Fibroblast of lung (primary cell): ENCODE data around the gene FBXO9. TPM values are rescaled to one million over a fixed set of nuclear protein-coding genes. Genes with fewer than 3 reads are reported as not detected.

Source experiments
- DNase-seq, 2 donors: peaks; one replicate each; pipeline versions ENCODE4 v3.0.0 to v3.0.0-alpha.2; 2010; ENCODE audit warnings: low read depth in 2 of 2
- H2AFZ ChIP-seq: 2 replicates; pipeline ENCODE4 v1.5.1; 2012; ENCODE audit warnings: low read length, control low read depth, inconsistent platforms
- H3K27ac ChIP-seq: 2 replicates; pipeline ENCODE4 v1.5.1; 2011; ENCODE audit warnings: low read length, control low read depth; ENCODE audit not compliant: insufficient read depth
- H3K27me3 ChIP-seq: 2 replicates; pipeline ENCODE4 v1.5.1; 2011; ENCODE audit warnings: mild to moderate bottlenecking, low read length; ENCODE audit not compliant: control insufficient read depth, insufficient read depth
- H3K36me3 ChIP-seq: 2 replicates; pipeline ENCODE4 v1.5.1; 2011; ENCODE audit warnings: low read length; ENCODE audit not compliant: control insufficient read depth, insufficient read depth
- H3K4me1 ChIP-seq: 2 replicates; pipeline ENCODE4 v1.5.1; 2011; ENCODE audit warnings: low read length; ENCODE audit not compliant: control insufficient read depth, insufficient read depth; ENCODE audit errors: extremely low read depth
- H3K4me2 ChIP-seq: 2 replicates; pipeline ENCODE4 v1.5.1; 2011; ENCODE audit warnings: low read length, control low read depth; ENCODE audit not compliant: insufficient read depth; ENCODE audit errors: extremely low read depth
- H3K4me3 ChIP-seq, 4 experiments: fragments of 200-600 bp in 1 of 4; sonication (generic) in 1 of 4; replicated peaks in 1 of 4; 2 replicates each; pipeline ENCODE4 v1.5.1; 2011 to 2016; ENCODE audit warnings: low read length in 4 of 4, low read depth in 3 of 4, mild to moderate bottlenecking in 3 of 4, control low read depth in 2 of 4, inconsistent platforms in 1 of 4, mixed read lengths in 1 of 4; ENCODE audit not compliant: insufficient read depth in 1 of 4; ENCODE audit errors: control extremely low read depth in 1 of 4
- H3K79me2 ChIP-seq: 2 replicates; pipeline ENCODE4 v1.5.1; 2012; ENCODE audit warnings: mild to moderate bottlenecking, low read length, inconsistent platforms; ENCODE audit not compliant: control insufficient read depth, insufficient read depth
- H3K9ac ChIP-seq: 2 replicates; pipeline ENCODE4 v1.5.1; 2011; ENCODE audit warnings: mild to moderate bottlenecking, low read length, control low read depth; ENCODE audit not compliant: insufficient read depth
- H3K9me3 ChIP-seq: 2 replicates; pipeline ENCODE4 v1.5.1; 2012; ENCODE audit warnings: low read depth, low read length; ENCODE audit not compliant: control insufficient read depth, insufficient read depth
- H4K20me1 ChIP-seq: 2 replicates; pipeline ENCODE4 v1.5.1; 2011; ENCODE audit warnings: low read length; ENCODE audit not compliant: control insufficient read depth, insufficient read depth; ENCODE audit errors: extremely low read depth
- CTCF ChIP-seq, 2 donors: IDR thresholded peaks in 1 of 2; conservative IDR thresholded peaks in 1 of 2; 1 replicate in 1 of 2; 2 replicates in 1 of 2; pipeline ENCODE4 v1.5.1; 2011 to 2012; ENCODE audit warnings: low read length in 2 of 2, control low read depth in 1 of 2, inconsistent platforms in 1 of 2, low read depth in 1 of 2, mild to moderate bottlenecking in 1 of 2
- EZH2 ChIP-seq: IDR thresholded peaks from 2 replicates; pipeline ENCODE4 v1.5.1; 2012; ENCODE audit warnings: low read length, control low read depth, mild to moderate bottlenecking; ENCODE audit errors: missing control alignments
- polyA plus RNA-seq, 2 donors: library from polyadenylated mRNA; depleted of rRNA in 1 of 2; stranded (reverse) in 1 of 2; unstranded in 1 of 2; fragments of >200 nt; gene quantifications; 2 replicates each; pipeline ENCODE4 v1.2.1, GENCODE V29; 2011 to 2012; ENCODE audit warnings: missing spikeins in 1 of 2
- total RNA-seq: library from RNA; depleted of rRNA; stranded (reverse); fragments of >200 nt; gene quantifications from 2 replicates; pipeline ENCODE4 v1.2.1, GENCODE V29; 2014

Gene FBXO9
- total and polyA plus RNA-seq, 2 donors (not counting 1 experiment from before 2014, with no cell fraction given), result 44.8 to 65.2 TPM

- H3K27me3 ChIP-seq, result no peaks in the 10 kb centered on the region
- no peak for TF ChIP-seq EZH2
- TF ChIP-seq CTCF (conservative IDR thresholded peaks at IDR 0.05 in 1 of 2, IDR thresholded peaks at IDR 0.05 in 1 of 2; ENCODE audit: low read depth in 1 of 2, low read length in 2 of 2), result no peak
- no peaks in the 10 kb centered on the region for H3K9me3 ChIP-seq
- H4K20me1 ChIP-seq, result no peaks in the 10 kb centered on the region
- H3K4me3 ChIP-seq, result no peak overlapping the region
- H3K4me1 ChIP-seq, result no peaks in the 10 kb centered on the region
- H3K79me2 ChIP-seq, result no peaks in the 10 kb centered on the region
- H3K4me2 ChIP-seq, result no peak overlapping the region
- no peak overlapping the region for H2AFZ ChIP-seq
- no peak overlapping the region for H3K9ac ChIP-seq
- H3K27ac ChIP-seq, result no peak overlapping the region
- peaks cover 9% of the 10 kb centered on the region for H3K36me3 ChIP-seq
- DNase-seq, result no peak
Observed at GRCh38 chr6:53027131-53027718, 38.0 kb upstream of the FBXO9 start.

- no peaks in the 10 kb centered on the region for H4K20me1 ChIP-seq
- H3K4me1 ChIP-seq, result peaks cover 7% of the 10 kb centered on the region
- H3K9ac ChIP-seq, result no peak overlapping the region
- H3K27me3 ChIP-seq, result no peaks in the 10 kb centered on the region
- no peak for DNase-seq
- peaks cover 9% of the 10 kb centered on the region for H3K36me3 ChIP-seq
- no peak for TF ChIP-seq EZH2
- no peak for TF ChIP-seq CTCF (conservative IDR thresholded peaks at IDR 0.05 in 1 of 2, IDR thresholded peaks at IDR 0.05 in 1 of 2; ENCODE audit: low read depth in 1 of 2, low read length in 2 of 2)
- H3K4me3 ChIP-seq, result no peak overlapping the region
- H3K9me3 ChIP-seq, result no peaks in the 10 kb centered on the region
- no peaks in the 10 kb centered on the region for H3K79me2 ChIP-seq
- no peak overlapping the region for H2AFZ ChIP-seq
- H3K27ac ChIP-seq, result no peak overlapping the region
- H3K4me2 ChIP-seq, result no peak overlapping the region
Observed at GRCh38 chr6:53028467-53028866, 36.7 kb upstream of the FBXO9 start.

- no peak overlapping the region for H3K4me2 ChIP-seq
- H3K9ac ChIP-seq, result no peak overlapping the region
- H3K36me3 ChIP-seq, result peaks cover 9% of the 10 kb centered on the region
- H4K20me1 ChIP-seq, result no peaks in the 10 kb centered on the region
- no peak overlapping the region for H3K4me3 ChIP-seq
- H3K79me2 ChIP-seq, result no peaks in the 10 kb centered on the region
- no peaks in the 10 kb centered on the region for H3K9me3 ChIP-seq
- H3K27ac ChIP-seq, result no peak overlapping the region
- no peak for TF ChIP-seq EZH2
- TF ChIP-seq CTCF (conservative IDR thresholded peaks at IDR 0.05 in 1 of 2, IDR thresholded peaks at IDR 0.05 in 1 of 2; ENCODE audit: low read depth in 1 of 2, low read length in 2 of 2), result no peak
- H3K27me3 ChIP-seq, result no peaks in the 10 kb centered on the region
- peaks cover 9% of the 10 kb centered on the region for H3K4me1 ChIP-seq
- H2AFZ ChIP-seq, result no peak overlapping the region
- no peak for DNase-seq
Observed at GRCh38 chr6:53029257-53029656, 35.9 kb upstream of the FBXO9 start.
